OCI-LY1 (cell line): ENCODE measurements around the gene ATP9B.
A peak's percentile ranks its signal among the peaks of the same experiment; 100 is the strongest.

ENCODE experiments used
- H2AFZ ChIP-seq: fragments of 200-600 bp; sonication (generic), shearing (Covaris generic); 2 replicates; pipeline ENCODE4 v1.6.0; 2014; ENCODE audit warnings: antibody characterized with exemption, mild to moderate bottlenecking, low read length
- H3F3A ChIP-seq: fragments of 200-600 bp; sonication (generic), shearing (Covaris generic); 2 replicates; pipeline ENCODE4 v1.6.0; 2014; ENCODE audit warnings: mild to moderate bottlenecking, antibody characterized with exemption, low read length, moderate library complexity; ENCODE audit not compliant: insufficient read depth
- H3K27ac ChIP-seq: fragments of 200-600 bp; sonication (generic); 2 replicates; pipeline ENCODE4 v1.5.1; 2014; ENCODE audit warnings: low read length, mixed run types, mild to moderate bottlenecking, low read depth; ENCODE audit not compliant: poor library complexity, severe bottlenecking
- H3K27me3 ChIP-seq: fragments of 200-600 bp; sonication (generic); 2 replicates; pipeline ENCODE4 v1.6.0; 2014; ENCODE audit warnings: antibody characterized with exemption, mild to moderate bottlenecking, low read length, moderate library complexity; ENCODE audit not compliant: insufficient read depth
- H3K36me3 ChIP-seq: fragments of 200-600 bp; sonication (generic); 2 replicates; pipeline ENCODE4 v1.6.1; 2014; ENCODE audit warnings: mild to moderate bottlenecking, antibody characterized with exemption, low read length, moderate library complexity, mixed read lengths; ENCODE audit not compliant: insufficient read depth
- H3K4me1 ChIP-seq: fragments of 200-600 bp; sonication (generic); 2 replicates; pipeline ENCODE4 v1.5.1; 2014; ENCODE audit warnings: mild to moderate bottlenecking, low read length, moderate library complexity; ENCODE audit not compliant: insufficient read depth, severe bottlenecking
- H3K4me2 ChIP-seq: fragments of 200-600 bp; sonication (generic), shearing (Covaris generic); 2 replicates; pipeline ENCODE4 v1.6.1; 2014; ENCODE audit warnings: low read length
- H3K4me3 ChIP-seq: fragments of 200-600 bp; sonication (generic); 2 replicates; pipeline ENCODE4 v1.5.1; 2014; ENCODE audit warnings: low read length, low read depth, mild to moderate bottlenecking, mixed read lengths; ENCODE audit not compliant: poor library complexity, severe bottlenecking
- H3K79me2 ChIP-seq: fragments of 200-600 bp; shearing (Covaris generic); 2 replicates; pipeline ENCODE4 v1.6.1; 2016; ENCODE audit warnings: mixed run types, low read length, mixed read lengths; ENCODE audit not compliant: insufficient read depth
- H3K9ac ChIP-seq: fragments of 200-600 bp; sonication (generic), shearing (Covaris generic); 2 replicates; pipeline ENCODE4 v1.6.1; 2014; ENCODE audit warnings: mild to moderate bottlenecking, low read length, mixed read lengths
- H3K9me2 ChIP-seq: fragments of 200-600 bp; sonication (generic), shearing (Covaris generic); 2 replicates; pipeline ENCODE4 v1.6.1; 2014; ENCODE audit warnings: low read depth, mild to moderate bottlenecking, low read length, mixed read lengths
- H3K9me3 ChIP-seq: fragments of 200-600 bp; shearing (Covaris generic); 2 replicates; pipeline ENCODE4 v1.6.1; 2014; ENCODE audit warnings: low read length, mixed read lengths
- H4K20me1 ChIP-seq: fragments of 200-600 bp; sonication (generic), shearing (Covaris generic); 2 replicates; pipeline ENCODE4 v1.6.0; 2016; ENCODE audit warnings: mild to moderate bottlenecking, low read length; ENCODE audit not compliant: insufficient read depth
- CTCF ChIP-seq: fragments of 200-600 bp; sonication (generic), shearing (Covaris generic); IDR thresholded peaks from 2 replicates; pipeline ENCODE4 v1.5.1; 2017; ENCODE audit warnings: mild to moderate bottlenecking, antibody characterized with exemption, low read length, moderate library complexity, mixed read lengths
- EZH2 ChIP-seq: fragments of 200-600 bp; sonication (generic), shearing (Covaris generic); IDR thresholded peaks from 2 replicates; pipeline ENCODE4 v1.8.0; 2017; ENCODE audit warnings: borderline replicate concordance, mixed run types, mild to moderate bottlenecking, antibody characterized with exemption, low read length, moderate library complexity, mixed read lengths

Gene ATP9B

GRCh38 chr18:79392226-79392625 is 323.0 kb downstream of the ATP9B start:
- Histone ChIP-seq H4K20me1 (no peaks in the 10 kb centered on the region), H3K9me3 (no peaks in the 10 kb centered on the region), H3K4me3 (no peak overlapping the region), H3K9ac (no peak overlapping the region), H3K36me3 (peaks cover 8% of the 10 kb centered on the region), H3K79me2 (peaks cover 8% of the 10 kb centered on the region), H3F3A (peaks cover 4% of the 10 kb centered on the region; the same call in 1 of the 2 replicates), H3K4me1 (peaks cover 24% of the 10 kb centered on the region), H3K27me3 (no peaks in the 10 kb centered on the region), H3K27ac (no peak overlapping the region), H2AFZ (no peak overlapping the region), H3K4me2 (no peak overlapping the region), H3K9me2 (no peaks in the 10 kb centered on the region)
- no peak for TF ChIP-seq CTCF
- TF ChIP-seq EZH2, result no peak

GRCh38 chr18:79393181-79393634 is 324.0 kb downstream of the ATP9B start:
- Histone ChIP-seq H3K9ac (peak overlapping the region; percentile 63; the same call in 1 of the 2 replicates), H3K36me3 (peaks cover 18% of the 10 kb centered on the region), H3K4me2 (peak overlapping the region; percentile 95), H3F3A (peaks cover 4% of the 10 kb centered on the region; the same call in 1 of the 2 replicates), H3K27me3 (no peaks in the 10 kb centered on the region), H3K4me1 (peaks cover 29% of the 10 kb centered on the region), H3K4me3 (peak overlapping the region; percentile 59), H3K9me3 (no peaks in the 10 kb centered on the region), H3K79me2 (peaks cover 18% of the 10 kb centered on the region), H3K27ac (no peak overlapping the region), H3K9me2 (no peaks in the 10 kb centered on the region), H2AFZ (no peak overlapping the region), H4K20me1 (no peaks in the 10 kb centered on the region)
- TF ChIP-seq CTCF (no peak), EZH2 (no peak)

DNA sequence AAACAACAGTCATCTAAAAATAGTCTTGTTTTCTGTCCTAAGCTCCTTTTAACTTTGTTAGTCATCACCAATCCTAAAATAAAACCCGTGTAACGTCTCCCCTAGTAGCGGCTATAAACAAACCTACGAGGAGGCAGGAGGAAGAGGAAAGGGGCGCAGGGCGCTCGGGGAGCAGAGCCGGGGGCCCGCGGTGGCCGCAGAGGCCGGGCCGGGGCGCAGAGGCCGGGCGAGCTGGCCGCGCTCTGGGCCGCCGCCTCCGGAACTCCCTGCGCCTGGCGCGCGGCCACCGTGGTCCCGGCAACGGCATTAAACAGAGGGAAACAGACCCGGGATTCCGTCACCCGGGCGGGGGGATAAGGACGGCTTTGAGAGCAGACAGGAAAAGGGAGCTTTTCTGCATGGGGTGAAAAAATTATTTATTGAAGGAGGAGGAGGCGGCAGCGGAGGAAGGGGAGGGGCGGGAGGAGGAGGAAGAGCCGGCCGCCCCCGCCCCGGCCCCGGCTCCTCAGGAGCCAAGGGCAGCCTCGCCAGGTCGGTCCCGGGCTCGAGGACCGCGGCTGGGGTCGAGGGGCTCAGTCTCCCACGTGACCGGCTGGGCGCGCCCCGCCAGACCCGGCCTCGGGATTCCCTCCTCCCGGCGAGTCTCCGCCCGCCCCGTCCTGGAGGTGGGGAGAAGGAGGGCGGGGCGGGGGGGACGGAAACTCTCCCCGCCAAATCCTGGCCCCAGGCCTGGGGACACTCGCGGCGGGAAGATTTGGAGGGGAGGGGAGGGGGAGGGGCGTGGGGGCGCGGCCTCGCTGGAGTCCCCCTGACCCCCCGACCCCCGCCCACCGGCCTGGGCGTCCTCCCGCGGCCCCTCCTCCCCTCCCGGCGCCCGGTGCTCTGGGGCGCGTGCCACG is 324.7 kb downstream of the ATP9B start:
- Histone ChIP-seq H3K27ac (no peak overlapping the region), H3K36me3 (peaks cover 25% of the 10 kb centered on the region), H3K9me2 (no peaks in the 10 kb centered on the region), H3K27me3 (no peaks in the 10 kb centered on the region), H3K79me2 (peaks cover 23% of the 10 kb centered on the region), H3K4me1 (peaks cover 34% of the 10 kb centered on the region), H3F3A (peaks cover 4% of the 10 kb centered on the region; the same call in 1 of the 2 replicates), H2AFZ (no peak overlapping the region), H3K4me3 (peak overlapping the region; percentile 59), H4K20me1 (no peaks in the 10 kb centered on the region), H3K9ac (peak overlapping the region; percentile 63), H3K9me3 (no peaks in the 10 kb centered on the region), H3K4me2 (peak overlapping the region; percentile 95)
- TF ChIP-seq CTCF (no peak), EZH2 (no peak)
